HepG2 (cell line): ENCODE results near the gene CSNK2A1. TPM values are rescaled to one million over a fixed set of nuclear protein-coding genes. Genes with fewer than 3 reads are reported as not detected.
A peak's percentile ranks its signal among the peaks of the same experiment; 100 is the strongest.

Experiments used
- ATAC-seq: fragments of 200-7000 bp; cut with Tn5 transposase; 3 replicates; pipeline ENCODE4 v1.9.1; 2020; ENCODE audit warnings: mild to moderate bottlenecking, moderate library complexity
- BruUV-seq: library from RNA; stranded (reverse); fragments of 400-500 nt; replicated peaks from 2 replicates; lab custom pipeline; 2021; lab: Mats Ljungman, UMichigan
- CTCF ChIA-PET: fragments of 300-600 bp; formaldehyde crosslinking; extraction: SDS; loops from one replicate; lab custom pipeline; 2021; ENCODE audit warnings: low total read pairs, inconsistent platforms, low intra/inter-chr PET ratio; lab: Yijun Ruan, JAX
- POLR2A ChIA-PET: fragments of 350-600 bp; sonication (Branson Sonifier 250); formaldehyde crosslinking; loops from one replicate; lab custom pipeline; 2020; ENCODE audit warnings: antibody characterized with exemption, inconsistent platforms; lab: Yijun Ruan, JAX
- DNase-seq: peaks from one replicate; pipeline ENCODE4 v3.0.0-alpha.2; 2015; ENCODE audit warnings: low spot score
- FAIRE-seq: peaks from 3 replicates; lab custom pipeline; 2011; peaks lifted over from hg19 to GRCh38; lab: Jason Lieb, UNC
- H2AFZ ChIP-seq: one replicate; pipeline ENCODE4 v1.6.1; 2011; ENCODE audit warnings: low read length, inconsistent platforms
- H3K27ac ChIP-seq: fragments of 300-600 bp; 3 replicates; pipeline ENCODE4 v1.8.0; 2011; ENCODE audit warnings: mixed run types, mild to moderate bottlenecking, mixed read lengths, low read length, inconsistent platforms; ENCODE audit not compliant: insufficient read depth; ENCODE audit errors: extremely low read length
- H3K27me3 ChIP-seq, 2 experiments: fragments of 200-600 bp in 1 of 2; 2 replicates in 1 of 2; 3 replicates in 1 of 2; pipeline versions ENCODE4 v1.6.0 to v1.8.0; 2011; ENCODE audit warnings: low read length in 2 of 2, mild to moderate bottlenecking in 2 of 2, moderate library complexity in 2 of 2, inconsistent platforms in 1 of 2; ENCODE audit not compliant: insufficient read depth in 2 of 2, control insufficient read depth in 1 of 2
- H3K36me3 ChIP-seq, 2 experiments: fragments of 200-600 bp in 1 of 2; replicated peaks in 1 of 2; 2 replicates in 1 of 2; 3 replicates in 1 of 2; pipeline versions ENCODE4 v1.5.1 to v1.8.0; 2011; ENCODE audit warnings: low read length in 2 of 2, inconsistent platforms in 1 of 2; ENCODE audit not compliant: insufficient read depth in 2 of 2, control insufficient read depth in 1 of 2
- H3K4me1 ChIP-seq: 2 replicates; pipeline ENCODE4 v1.5.1; 2012; ENCODE audit warnings: low read length, inconsistent platforms; ENCODE audit not compliant: insufficient read depth
- H3K4me2 ChIP-seq: 2 replicates; pipeline ENCODE4 v1.6.0; 2011; ENCODE audit warnings: low read depth, low read length, inconsistent platforms
- H3K4me3 ChIP-seq, 3 experiments: fragments of 200-600 bp in 1 of 3; sonication (generic), shearing (Covaris generic) in 1 of 3; replicated peaks in 1 of 3; 2 replicates each; pipeline ENCODE4 v1.5.1; 2011 to 2016; ENCODE audit warnings: low read length in 3 of 3, inconsistent platforms in 2 of 3, low read depth in 2 of 3, mild to moderate bottlenecking in 2 of 3, control low read depth in 1 of 3, mixed read lengths in 1 of 3; ENCODE audit not compliant: insufficient read depth in 1 of 3
- H3K79me2 ChIP-seq: one replicate; pipeline ENCODE4 v1.6.1; 2011; ENCODE audit warnings: low read length, inconsistent platforms; ENCODE audit not compliant: insufficient read depth
- H3K9ac ChIP-seq: 2 replicates; pipeline ENCODE4 v1.6.0; 2011; ENCODE audit warnings: mild to moderate bottlenecking, low read depth, low read length, inconsistent platforms; ENCODE audit not compliant: insufficient read depth
- H3K9me3 ChIP-seq: 2 replicates; pipeline ENCODE4 v1.5.1; 2012; ENCODE audit warnings: mild to moderate bottlenecking, low read length
- H4K20me1 ChIP-seq: 2 replicates; pipeline ENCODE4 v1.6.0; 2011; ENCODE audit warnings: inconsistent platforms, mild to moderate bottlenecking, low read length, moderate library complexity; ENCODE audit not compliant: insufficient read depth
- EZH2 ChIP-seq: conservative IDR thresholded peaks from 2 replicates; pipeline ENCODE4 v1.6.1; 2012; ENCODE audit warnings: mild to moderate bottlenecking, low read depth, low read length, moderate library complexity
- FOXO4 ChIP-seq: sonication (generic); formaldehyde crosslinking; conservative IDR thresholded peaks from 2 replicates; pipeline ENCODE4 v1.8.1; 2023; ENCODE audit warnings: missing genetic modification reagents
- KDM1A ChIP-seq: IDR thresholded peaks from 2 replicates; pipeline ENCODE4 v1.6.1; 2016; ENCODE audit warnings: missing compliant biosample characterization
- RARG ChIP-seq: sonication (generic); formaldehyde crosslinking; IDR thresholded peaks from 2 replicates; pipeline ENCODE4 v1.4.0; 2020; ENCODE audit warnings: low read depth, mild to moderate bottlenecking, missing genetic modification reagents
- SRSF9 ChIP-seq: fragments of 200-400 bp; formaldehyde crosslinking; IDR thresholded peaks from 2 replicates; pipeline ENCODE4 v1.6.1; 2018; ENCODE audit warnings: borderline replicate concordance, mild to moderate bottlenecking, low read depth, low read length; ENCODE audit not compliant: insufficient read depth, poor library complexity, severe bottlenecking
- ZNF335 ChIP-seq: sonication (generic); formaldehyde crosslinking; IDR thresholded peaks from 2 replicates; pipeline ENCODE4 v1.4.0; 2020; ENCODE audit warnings: missing genetic modification reagents
- ZNF383 ChIP-seq: sonication (generic); formaldehyde crosslinking; IDR thresholded peaks from 2 replicates; pipeline ENCODE4 v1.4.0; 2020; ENCODE audit warnings: missing genetic modification reagents, mild to moderate bottlenecking, borderline replicate concordance
- ZNF768 ChIP-seq: sonication (generic); formaldehyde crosslinking; IDR thresholded peaks from 2 replicates; pipeline ENCODE4 v1.4.0; 2020; ENCODE audit warnings: missing genetic modification reagents
- ZNF782 ChIP-seq: sonication (generic); formaldehyde crosslinking; IDR thresholded peaks from 2 replicates; pipeline ENCODE4 v1.4.0; 2020; ENCODE audit warnings: missing genetic modification reagents, mild to moderate bottlenecking, borderline replicate concordance
- WGBS: methylation state at CpG from one replicate; pipeline ENCODE4 v1.1.6; 2017; ENCODE audit warnings: low lambda C conversion rate; 5-methylcytosine and 5-hydroxymethylcytosine counted together
- in situ Hi-C: cut with HindIII; loops from 2 replicates; pipeline ENCODE4 v1.10.0; 2017; ENCODE audit warnings: low pct_unique_long_range_greater_than_20kb; ENCODE audit not compliant: extremely low pct_ligation_motif_present
- intact Hi-C: fragments of 100-400 bp; cut with micrococcal nuclease; formaldehyde crosslinking; loops from one replicate; pipeline ENCODE4 v1.10.0; 2022; ENCODE audit not compliant: unreplicated experiment
- polyA plus RNA-seq, 8 experiments: library from polyadenylated mRNA; depleted of rRNA in 3 of 8; stranded (reverse) in 7 of 8; unstranded in 1 of 8; fragments of >200 nt; fragmentation: Illumina TruSeq in 4 of 8; extraction: Trizol in 4 of 8; gene quantifications; 2 replicates each; pipeline versions ENCODE4 v1.2.1 to v1.2.3, GENCODE V29; 2011 to 2016; ENCODE audit warnings: low read depth in 4 of 8, missing spikeins in 1 of 8, mixed read lengths in 1 of 8; ENCODE audit not compliant: insufficient read depth in 1 of 8
- total RNA-seq, 5 experiments: library from RNA; depleted of rRNA; stranded (reverse); fragments of >200 nt; fragmentation: Illumina TruSeq; extraction: Trizol; gene quantifications; 2 replicates each; pipeline ENCODE4 v1.2.3, GENCODE V29; 2016; ENCODE audit warnings: low read depth in 1 of 5

CSNK2A1 gene
- total and polyA plus RNA-seq, 2 of the 13 experiments (the other 11 are each of a cell fraction or from before 2014, with no cell fraction given): 153 to 231 TPM

GRCh38 chr20:588476-588875 lies 44.9 kb upstream of the CSNK2A1 start:
- no peak for ATAC-seq
- Histone ChIP-seq H3K4me2 (no peak overlapping the region), H3K4me3 (no peak overlapping the region), H3K27me3 (peaks cover 1 to 25% of the 10 kb centered on the region in 2 experiments; a peak in 4 of 5 replicates), H3K79me2 (no peaks in the 10 kb centered on the region), H3K9me3 (no peaks in the 10 kb centered on the region), H3K36me3 (no peaks in the 10 kb centered on the region), H4K20me1 (no peaks in the 10 kb centered on the region), H3K4me1 (peaks cover 8% of the 10 kb centered on the region; the same call in 1 of the 2 replicates), H3K27ac (no peak overlapping the region), H2AFZ (no peak overlapping the region), H3K9ac (no peak overlapping the region)
- CTCF ChIA-PET: no interaction called here
- POLR2A ChIA-PET: no interaction called here
- FAIRE-seq: no peak
- DNase-seq: no peak
- intact Hi-C loops (no loop called here), in situ Hi-C loops (no loop called here)
- no TSS peak for BruUV-seq
- TF ChIP-seq ZNF782: no peak
- TF ChIP-seq EZH2: no peak
- TF ChIP-seq RARG (CRISPR knock-in tag): no peak
- TF ChIP-seq ZNF335 (CRISPR knock-in tag): no peak
- 2% methylated on average over 3 of the region's 3 CpGs for WGBS

- in situ Hi-C loops: no loop called here
- no peak for TF ChIP-seq ZNF383 (CRISPR knock-in tag)
- TF ChIP-seq SRSF9: no peak
- 0 out of 2 replicates have a peak, but pooled peaks have one; percentile 54 for TF ChIP-seq FOXO4 (CRISPR knock-in tag)
- TF ChIP-seq ZNF768: no peak
- no peak for TF ChIP-seq KDM1A (CRISPR knock-in tag)
- TF ChIP-seq, all 625 proteins: peak for 1
- no peak overlapping the region for H3K4me3 ChIP-seq
- BruUV-seq: no TSS peak
- H3K27me3 ChIP-seq: peaks cover 0 to 17% of the 10 kb centered on the region in 2 experiments; a peak in 3 of 5 replicates
- H3K4me1 ChIP-seq: peaks cover 8% of the 10 kb centered on the region; the same call in 1 of the 2 replicates
- no peaks in the 10 kb centered on the region for H3K79me2 ChIP-seq
- H2AFZ ChIP-seq: no peak overlapping the region
- DNase-seq: no peak
- intact Hi-C loops: no loop called here
- H3K4me2 ChIP-seq: no peak overlapping the region
- ChIA-PET POLR2A (no interaction called here), CTCF (no interaction called here)
- H4K20me1 ChIP-seq: no peaks in the 10 kb centered on the region
- FAIRE-seq: no peak
- H3K36me3 ChIP-seq: no peaks in the 10 kb centered on the region
- WGBS: 35% methylated on average over 7 of the region's 7 CpGs
- no peak for ATAC-seq
- H3K9ac ChIP-seq: no peak overlapping the region
- H3K27ac ChIP-seq: no peak overlapping the region
- H3K9me3 ChIP-seq: no peaks in the 10 kb centered on the region
Observed at GRCh38 chr20:584971-585301, 41.3 kb upstream of the CSNK2A1 start.
